Left renal cortex interstitium (tissue), 4 donors: ENCODE data around the gene SLC27A4. TPM values are rescaled to one million over a fixed set of nuclear protein-coding genes. Genes with fewer than 3 reads are reported as not detected.

Experiments used
- DNase-seq, 4 donors: peaks; one replicate each; pipeline ENCODE4 v3.0.0-alpha.2; 2013; ENCODE audit warnings: low read depth in 4 of 4, low spot score in 2 of 4, missing footprints in 1 of 4
- polyA plus RNA-seq, 4 donors: library from polyadenylated mRNA; unstranded; fragments of 120-200 nt; gene quantifications; one replicate each; pipeline ENCODE4 v1.2.1, GENCODE V29; 2013; ENCODE audit not compliant: insufficient read length in 4 of 4

SLC27A4 gene
- 10 to 100 TPM; 15.9 to 24.9 (median 21.9) TPM for polyA plus RNA-seq

- DNase-seq: peak in 3 of 4 donors; percentile 36 to 54 (median 41)
These were observed at the start of gene SLC27A4 for GRCh38 chr9:128339761-128340690. SLC27A4 (plus strand) TSS chr9:128340527; CDS start chr9:128343133, 2,606 bp downstream.

GRCh38 chr9:128292009-128292408 is 48.3 kb upstream of the SLC27A4 start:
- DNase-seq: no peak

- DNase-seq: no peak
These were observed 47.2 kb upstream of the SLC27A4 start for GRCh38 chr9:128293091-128293490.

- DNase-seq: no peak
These were observed 46.2 kb upstream of the SLC27A4 start for GRCh38 chr9:128294142-128294541.

- no peak for DNase-seq
These were observed 43.7 kb upstream of the SLC27A4 start for GRCh38 chr9:128296340-128297220.

- DNase-seq: no peak
These were observed 43.0 kb upstream of the SLC27A4 start for GRCh38 chr9:128297221-128297773.

GRCh38 chr9:128298535-128299482 is 41.5 kb upstream of the SLC27A4 start:
- no peak for DNase-seq

- no peak for DNase-seq
These were observed 36.0 kb upstream of the SLC27A4 start for GRCh38 chr9:128304136-128304970.

- DNase-seq: no peak
These were observed 35.4 kb upstream of the SLC27A4 start for GRCh38 chr9:128304971-128305288.

- DNase-seq: no peak
These were observed 30.8 kb upstream of the SLC27A4 start for GRCh38 chr9:128309551-128309950.

GRCh38 chr9:128310461-128310860 is 29.9 kb upstream of the SLC27A4 start:
- DNase-seq: no peak

GRCh38 chr9:128314697-128315096 is 25.6 kb upstream of the SLC27A4 start:
- no peak for DNase-seq

- DNase-seq: no peak
These were observed 23.9 kb upstream of the SLC27A4 start for GRCh38 chr9:128316421-128316820.

GRCh38 chr9:128317629-128318028 is 22.7 kb upstream of the SLC27A4 start:
- no peak for DNase-seq

- no peak for DNase-seq
These were observed 19.0 kb upstream of the SLC27A4 start for GRCh38 chr9:128321343-128321742.

GRCh38 chr9:128321879-128322403 is 18.4 kb upstream of the SLC27A4 start:
- no peak for DNase-seq

GRCh38 chr9:128322404-128323211 is 17.7 kb upstream of the SLC27A4 start, which contains the start of the genes COQ4 and TRUB2:
COQ4 (plus strand) TSS chr9:128322839; CDS start chr9:128322859, 20 bp downstream.
TRUB2 (minus strand) TSS chr9:128322447; CDS start chr9:128322408, 39 bp downstream.
- peak; percentile 91 to 98 (median 95) for DNase-seq
